Liver (tissue), 9 donors: ENCODE measurements around the gene RAX. TPM values are rescaled to one million over a fixed set of nuclear protein-coding genes. Genes with fewer than 3 reads are reported as not detected.
A peak's percentile ranks its signal among the peaks of the same experiment; 100 is the strongest.

Experiments used
- DNase-seq: peaks from one replicate; pipeline ENCODE4 v3.0.0-alpha.2; 2017; ENCODE audit warnings: low spot score
- H3K27ac ChIP-seq, 2 donors: one replicate each; pipeline ENCODE4 v1.7.0; 2013; ENCODE audit warnings: inconsistent platforms in 2 of 2, low read length in 2 of 2, control low read depth in 1 of 2, low read depth in 1 of 2, mild to moderate bottlenecking in 1 of 2
- H3K27me3 ChIP-seq, 4 donors: one replicate each; pipeline versions ENCODE4 v1.6.1 to v1.7.0; 2013; ENCODE audit warnings: low read length in 3 of 4, inconsistent platforms in 1 of 4, mild to moderate bottlenecking in 1 of 4, moderate library complexity in 1 of 4; ENCODE audit not compliant: control insufficient read depth in 4 of 4, insufficient read depth in 4 of 4
- H3K36me3 ChIP-seq, 4 donors: one replicate each; pipeline versions ENCODE4 v1.6.1 to v1.7.0; 2013; ENCODE audit warnings: low read length in 3 of 4, mild to moderate bottlenecking in 3 of 4, low read depth in 1 of 4, moderate library complexity in 1 of 4; ENCODE audit not compliant: control insufficient read depth in 4 of 4, insufficient read depth in 3 of 4
- H3K4me1 ChIP-seq, 4 donors: one replicate each; pipeline versions ENCODE4 v1.6.1 to v1.7.0; 2013; ENCODE audit warnings: low read length in 3 of 4, mild to moderate bottlenecking in 3 of 4, moderate library complexity in 1 of 4; ENCODE audit not compliant: control insufficient read depth in 4 of 4, insufficient read depth in 4 of 4
- H3K4me3 ChIP-seq, 3 donors: one replicate each; pipeline versions ENCODE4 v1.6.1 to v1.7.0; 2013; ENCODE audit warnings: low read length in 3 of 3, control low read depth in 1 of 3, low read depth in 1 of 3, mild to moderate bottlenecking in 1 of 3
- H3K9ac ChIP-seq, 2 donors: one replicate each; pipeline ENCODE4 v1.7.0; 2013; ENCODE audit warnings: low read length in 2 of 2, mild to moderate bottlenecking in 2 of 2, moderate library complexity in 2 of 2, control low read depth in 1 of 2, low read depth in 1 of 2
- H3K9me3 ChIP-seq, 4 donors: one replicate each; pipeline versions ENCODE4 v1.6.1 to v1.7.0; 2013; ENCODE audit warnings: low read length in 3 of 4; ENCODE audit not compliant: control insufficient read depth in 4 of 4
- CTCF ChIP-seq: fragments of 150-350 bp; IDR thresholded peaks from 2 replicates; pipeline ENCODE4 v1.5.1; 2017; ENCODE audit warnings: improper control_type of control experiment, low read depth, low read length; ENCODE audit not compliant: missing input control
- EGR1 ChIP-seq, 2 donors: IDR thresholded peaks; 2 replicates each; pipeline ENCODE4 v1.6.1; 2016 to 2018; ENCODE audit warnings: antibody characterized with exemption in 2 of 2, low read depth in 2 of 2
- FOXA1 ChIP-seq: IDR thresholded peaks from 2 replicates; pipeline ENCODE4 v1.6.1; 2016; ENCODE audit warnings: antibody characterized with exemption
- FOXA2 ChIP-seq: IDR thresholded peaks from 2 replicates; pipeline ENCODE4 v1.6.1; 2016; ENCODE audit warnings: antibody characterized with exemption
- GABPA ChIP-seq, 2 donors: IDR thresholded peaks in 1 of 2; conservative IDR thresholded peaks in 1 of 2; 2 replicates each; pipeline ENCODE4 v1.6.1; 2016; ENCODE audit warnings: antibody characterized with exemption in 2 of 2, mild to moderate bottlenecking in 1 of 2, moderate library complexity in 1 of 2
- HNF4A ChIP-seq, 2 donors: conservative IDR thresholded peaks; 2 replicates each; pipeline ENCODE4 v1.6.1; 2016; ENCODE audit warnings: antibody characterized with exemption in 2 of 2, mild to moderate bottlenecking in 2 of 2
- HNF4G ChIP-seq: IDR thresholded peaks from 2 replicates; pipeline ENCODE4 v1.6.1; 2016; ENCODE audit warnings: antibody characterized with exemption
- JUND ChIP-seq, 2 donors: IDR thresholded peaks; 2 replicates each; pipeline ENCODE4 v1.6.1; 2016; ENCODE audit warnings: antibody characterized with exemption in 2 of 2
- MAX ChIP-seq: IDR thresholded peaks from 2 replicates; pipeline ENCODE4 v1.6.1; 2016; ENCODE audit warnings: antibody characterized with exemption
- NR2F2 ChIP-seq: IDR thresholded peaks from 2 replicates; pipeline ENCODE4 v1.6.1; 2016; ENCODE audit warnings: antibody characterized with exemption
- RAD21 ChIP-seq, 2 donors: IDR thresholded peaks; 2 replicates each; pipeline ENCODE4 v1.6.1; 2016; ENCODE audit warnings: antibody characterized with exemption in 2 of 2, mild to moderate bottlenecking in 2 of 2
- REST ChIP-seq: IDR thresholded peaks from 2 replicates; pipeline ENCODE4 v1.6.1; 2016; ENCODE audit warnings: antibody characterized with exemption, mild to moderate bottlenecking
- RXRA ChIP-seq, 2 donors: IDR thresholded peaks; 2 replicates each; pipeline ENCODE4 v1.6.1; 2017 to 2018; ENCODE audit warnings: antibody characterized with exemption in 2 of 2, mild to moderate bottlenecking in 1 of 2
- SP1 ChIP-seq: IDR thresholded peaks from 2 replicates; pipeline ENCODE4 v1.6.1; 2018; ENCODE audit warnings: antibody characterized with exemption, mild to moderate bottlenecking
- TAF1 ChIP-seq: conservative IDR thresholded peaks from 2 replicates; pipeline ENCODE4 v1.6.1; 2016; ENCODE audit warnings: antibody characterized with exemption, mild to moderate bottlenecking
- YY1 ChIP-seq: IDR thresholded peaks from 2 replicates; pipeline ENCODE4 v1.6.1; 2016; ENCODE audit warnings: antibody characterized with exemption, mild to moderate bottlenecking
- ZBTB33 ChIP-seq: IDR thresholded peaks from 2 replicates; pipeline ENCODE4 v1.6.1; 2016; ENCODE audit warnings: antibody characterized with exemption
- WGBS: extraction: QIAGEN DNeasy Blood & Tissue Kit; methylation state at CpG from one replicate; pipeline ENCODE4 v1.1.7; 2013; 5-methylcytosine and 5-hydroxymethylcytosine counted together
- polyA plus RNA-seq, 2 donors: library from polyadenylated mRNA; stranded (reverse) in 1 of 2; unstranded in 1 of 2; fragments of 200-250 nt in 1 of 2; fragments of >200 nt in 1 of 2; fragmentation: Nextera tagmentation in 1 of 2; extraction: Ambion mirVana in 1 of 2; gene quantifications; one replicate each; pipeline versions ENCODE4 v1.2.1 to v1.2.3, GENCODE V29; 2013 to 2015
- total RNA-seq, 2 donors: library from RNA; depleted of rRNA; stranded (reverse); fragments of >200 nt; gene quantifications; one replicate each; pipeline ENCODE4 v1.2.3, GENCODE V29; 2014
- TF ChIP-seq, protein P1 (sequence below): IDR thresholded peaks from 2 replicates; pipeline ENCODE4 v1.6.1; 2016; ENCODE audit warnings: antibody characterized with exemption
- donor health status: healthy.
- donor health status: healthy.
- donor health status: healthy.
- donor health status: healthy.
- donor health status: healthy.

Gene RAX
- total and polyA plus RNA-seq, 4 donors = not detected

GRCh38 chr18:59249199-59249774 lies 24.0 kb downstream of the RAX start:
- H3K9me3 ChIP-seq = no peaks in the 10 kb centered on the region
- H3K4me3 ChIP-seq = no peak overlapping the region
- H3K36me3 ChIP-seq = no peaks in the 10 kb centered on the region
- H3K27ac ChIP-seq = no peak overlapping the region
- H3K9ac ChIP-seq = no peak overlapping the region
- no peak for DNase-seq
- TF ChIP-seq SP1 (no peak), GABPA (IDR thresholded peaks at IDR 0.05 in 1 of 2, conservative IDR thresholded peaks at IDR 0.05 in 1 of 2) (no peak), RXRA (IDR thresholded peaks at IDR 0.05) (no peak), HNF4A (conservative IDR thresholded peaks at IDR 0.05) (no peak), CTCF (peak; percentile 81), RAD21 (IDR thresholded peaks at IDR 0.05) (peak; percentile 83 to 85), ZBTB33 (no peak), YY1 (no peak)
- peaks cover 0 to 5% (median 1%) of the 10 kb centered on the region in 4 donors for H3K27me3 ChIP-seq
- 31% methylated on average over 5 of the region's 5 CpGs for WGBS
- H3K4me1 ChIP-seq = no peaks in the 10 kb centered on the region

- Histone ChIP-seq H3K4me3 (no peak overlapping the region), H3K36me3 (no peaks in the 10 kb centered on the region), H3K27ac (no peak overlapping the region), H3K27me3 (peaks cover 0 to 5% (median 1%) of the 10 kb centered on the region in 4 donors), H3K9ac (no peak overlapping the region), H3K4me1 (no peaks in the 10 kb centered on the region), H3K9me3 (no peaks in the 10 kb centered on the region)
- no peak for DNase-seq
- WGBS = 42% methylated on average over 4 of the region's 4 CpGs
- TF ChIP-seq RAD21 (IDR thresholded peaks at IDR 0.05) (no peak), FOXA1 (no peak), REST (no peak), EGR1 (IDR thresholded peaks at IDR 0.05; ENCODE audit: low read depth in 2 of 2) (no peak), NR2F2 (no peak), RXRA (IDR thresholded peaks at IDR 0.05) (no peak), YY1 (no peak), CTCF (no peak), FOXA2 (no peak), JUND (IDR thresholded peaks at IDR 0.05) (no peak), MAX (no peak), ZBTB33 (no peak), TAF1 (no peak), HNF4A (conservative IDR thresholded peaks at IDR 0.05) (no peak), HNF4G (no peak), GABPA (IDR thresholded peaks at IDR 0.05 in 1 of 2, conservative IDR thresholded peaks at IDR 0.05 in 1 of 2) (no peak), SP1 (no peak)
- TF ChIP-seq, protein P1, sequence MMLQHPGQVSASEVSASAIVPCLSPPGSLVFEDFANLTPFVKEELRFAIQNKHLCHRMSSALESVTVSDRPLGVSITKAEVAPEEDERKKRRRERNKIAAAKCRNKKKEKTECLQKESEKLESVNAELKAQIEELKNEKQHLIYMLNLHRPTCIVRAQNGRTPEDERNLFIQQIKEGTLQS = no peak
Measured at GRCh38 chr18:59246796-59247195, 26.5 kb downstream of the RAX start.
